ENCODE results near the gene HDAC7. TPM values are rescaled to one million over a fixed set of nuclear protein-coding genes. Genes with fewer than 3 reads are reported as not detected.

Gene HDAC7
- total RNA-seq, 1 experiment from 2014 or later: 44.2 TPM

GRCh38 chr12:47793015-47793681 lies 26.6 kb downstream of the HDAC7 start:
- no peak for TF ChIP-seq EZH2 (IDR thresholded peaks at IDR 0.05; ENCODE audit: low read length, unreplicated experiment)
- TF ChIP-seq CTCF (conservative IDR thresholded peaks at IDR 0.05; ENCODE audit: low read depth, low read length): no peak
- TF ChIP-seq EZH2phosphoT487 (IDR thresholded peaks at IDR 0.05; ENCODE audit: borderline replicate concordance, low read length): no peak
- no peaks in the 10 kb centered on the region for H3F3A ChIP-seq (ENCODE audit: low read length, unreplicated experiment)
- no peaks in the 10 kb centered on the region for H3K79me2 ChIP-seq (ENCODE audit: low read length)
- no TSS peak for BruUV-seq (replicated peaks)
- H3K9me2 ChIP-seq (replicated peaks; ENCODE audit: low read length): no peaks in the 10 kb centered on the region
- H3K9ac ChIP-seq (ENCODE audit: low read length): no peak overlapping the region
- H3K4me2 ChIP-seq (ENCODE audit: low read length): no peak overlapping the region
- no peak overlapping the region for H3K27ac ChIP-seq (ENCODE audit: low read length)
- peaks cover 42% of the 10 kb centered on the region for H3K36me3 ChIP-seq (ENCODE audit: low read depth, low read length)
- ATAC-seq (no peak), DNase-seq (no peak)
- no peaks in the 10 kb centered on the region for H3K4me1 ChIP-seq (ENCODE audit: insufficient read depth, low read length)
- CTCF ChIA-PET: interaction anchor here (0.6 kb wide), 1 partner anchor 43 kb away, joined by 12 read pairs; no protein-coding TSS in a partner anchor
- intact Hi-C loops (cut with micrococcal nuclease): no loop called here
- no peaks in the 10 kb centered on the region for H3K27me3 ChIP-seq (ENCODE audit: low read length)
- no peak overlapping the region for H3K4me3 ChIP-seq (ENCODE audit: low read length)
- POLR2A ChIA-PET (ENCODE audit: unreplicated experiment): no interaction called here
- no peaks in the 10 kb centered on the region for H3K9me3 ChIP-seq (ENCODE audit: low read length)
- H2AFZ ChIP-seq (ENCODE audit: low read length): no peak overlapping the region
- H4K20me1 ChIP-seq (ENCODE audit: low read length): no peaks in the 10 kb centered on the region

- BruUV-seq (replicated peaks): no TSS peak
- peaks cover 55% of the 10 kb centered on the region for H3K36me3 ChIP-seq (ENCODE audit: low read depth, low read length)
Measured at GRCh38 chr12:47791874-47792273, 27.8 kb downstream of the HDAC7 start.

GRCh38 chr12:47791351-47791746 lies 28.4 kb downstream of the HDAC7 start:
- ATAC-seq: no peak
- no peaks in the 10 kb centered on the region for H3K4me1 ChIP-seq (ENCODE audit: insufficient read depth, low read length)
- no peaks in the 10 kb centered on the region for H3K9me3 ChIP-seq (ENCODE audit: low read length)
- no peaks in the 10 kb centered on the region for H3K9me2 ChIP-seq (replicated peaks; ENCODE audit: low read length)
- no TSS peak for BruUV-seq (replicated peaks)
- ChIA-PET CTCF (no interaction called here), POLR2A (ENCODE audit: unreplicated experiment) (no interaction called here)
- TF ChIP-seq EZH2 (IDR thresholded peaks at IDR 0.05; ENCODE audit: low read length, unreplicated experiment) (no peak), CTCF (conservative IDR thresholded peaks at IDR 0.05; ENCODE audit: low read depth, low read length) (no peak), EZH2phosphoT487 (IDR thresholded peaks at IDR 0.05; ENCODE audit: borderline replicate concordance, low read length) (no peak)
- no peak overlapping the region for H3K4me3 ChIP-seq (ENCODE audit: low read length)
- DNase-seq: no peak
- no peak overlapping the region for H2AFZ ChIP-seq (ENCODE audit: low read length)
- H3K36me3 ChIP-seq (ENCODE audit: low read depth, low read length): peaks cover 60% of the 10 kb centered on the region
- H3K9ac ChIP-seq (ENCODE audit: low read length): no peak overlapping the region
- no peak overlapping the region for H3K27ac ChIP-seq (ENCODE audit: low read length)
- H4K20me1 ChIP-seq (ENCODE audit: low read length): no peaks in the 10 kb centered on the region
- no peaks in the 10 kb centered on the region for H3F3A ChIP-seq (ENCODE audit: low read length, unreplicated experiment)
- intact Hi-C loops (cut with micrococcal nuclease): no loop called here
- H3K4me2 ChIP-seq (ENCODE audit: low read length): no peak overlapping the region
- H3K79me2 ChIP-seq (ENCODE audit: low read length): no peaks in the 10 kb centered on the region
- H3K27me3 ChIP-seq (ENCODE audit: low read length): no peaks in the 10 kb centered on the region

More at GRCh38 chr12:47791874-47792273, 27.8 kb downstream of the HDAC7 start:
- Histone ChIP-seq H4K20me1 (ENCODE audit: low read length) (no peaks in the 10 kb centered on the region), H3K9ac (ENCODE audit: low read length) (no peak overlapping the region), H3F3A (ENCODE audit: low read length, unreplicated experiment) (no peaks in the 10 kb centered on the region), H3K9me3 (ENCODE audit: low read length) (no peaks in the 10 kb centered on the region), H3K9me2 (replicated peaks; ENCODE audit: low read length) (no peaks in the 10 kb centered on the region), H2AFZ (ENCODE audit: low read length) (no peak overlapping the region), H3K4me3 (ENCODE audit: low read length) (no peak overlapping the region), H3K4me1 (ENCODE audit: insufficient read depth, low read length) (no peaks in the 10 kb centered on the region), H3K27ac (ENCODE audit: low read length) (no peak overlapping the region), H3K27me3 (ENCODE audit: low read length) (no peaks in the 10 kb centered on the region), H3K79me2 (ENCODE audit: low read length) (no peaks in the 10 kb centered on the region), H3K4me2 (ENCODE audit: low read length) (no peak overlapping the region)
- CTCF ChIA-PET: no interaction called here
- POLR2A ChIA-PET (ENCODE audit: unreplicated experiment): no interaction called here
- intact Hi-C loops (cut with micrococcal nuclease): no loop called here
- DNase-seq (no peak), ATAC-seq (no peak)
- TF ChIP-seq EZH2 (IDR thresholded peaks at IDR 0.05; ENCODE audit: low read length, unreplicated experiment): no peak

Data from PC-3 (cell line).